Stimulated activated naive CD8-positive, alpha-beta T cell treated with anti-CD3 and anti-CD28 coated beads, Interleukin-15, Interleukin-2, amounts not matched to agents 100 ng/mL and 50 ng/mL, for 24 hours (primary cell): Measurements from ENCODE around the gene SMYD4.
A peak's percentile ranks its signal among the peaks of the same experiment; 100 is the strongest.
"Not testable (repeated sequence)": the region's sequence is repeated elsewhere in the genome, so short reads cannot be mapped to it uniquely, and the experiment has no call there.

Experiments
- H3K27ac Mint-ChIP-seq: one replicate; pipeline ENCODE4 v1.8.0; 2021; ENCODE audit warnings: mild to moderate bottlenecking, mixed read lengths
- H3K27me3 Mint-ChIP-seq: one replicate; pipeline ENCODE4 v1.8.0; 2021; ENCODE audit warnings: mixed read lengths
- H3K36me3 Mint-ChIP-seq: one replicate; pipeline ENCODE4 v1.8.0; 2021; ENCODE audit warnings: low read depth, mixed read lengths
- H3K4me1 Mint-ChIP-seq: one replicate; pipeline ENCODE4 v1.8.0; 2021; ENCODE audit warnings: low read depth, mixed read lengths
- H3K4me3 Mint-ChIP-seq: one replicate; pipeline ENCODE4 v1.8.0; 2021; ENCODE audit warnings: mild to moderate bottlenecking, mixed read lengths
- H3K9me3 Mint-ChIP-seq: one replicate; pipeline ENCODE4 v1.8.0; 2021; ENCODE audit warnings: mixed read lengths

Gene SMYD4

DNA sequence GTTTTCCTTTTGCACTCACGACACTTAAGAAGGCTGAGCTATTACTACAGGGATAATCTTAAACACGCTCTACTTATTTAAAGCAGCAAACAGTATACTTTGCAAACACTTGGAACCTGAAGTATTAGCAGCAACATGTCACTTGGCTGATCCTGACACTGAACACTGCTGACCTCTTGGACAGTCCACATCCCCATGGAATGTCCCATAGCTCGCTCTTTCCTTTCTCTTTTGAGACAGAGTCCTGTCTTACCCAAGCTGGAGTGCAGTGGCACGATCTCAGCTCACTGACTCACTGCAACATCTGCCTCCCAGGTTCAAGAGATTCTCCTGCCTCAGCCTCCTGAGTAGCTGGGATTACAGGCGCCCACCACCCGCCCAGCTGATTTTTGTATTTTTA is 26.4 kb downstream of the SMYD4 start:
- Mint-ChIP-seq H3K36me3 (peaks cover 42% of the 10 kb centered on the region), H3K9me3 (no peaks in the 10 kb centered on the region), H3K4me1 (no peaks in the 10 kb centered on the region), H3K27ac (no peak overlapping the region), H3K27me3 (no peaks in the 10 kb centered on the region), H3K4me3 (no peak overlapping the region)

DNA sequence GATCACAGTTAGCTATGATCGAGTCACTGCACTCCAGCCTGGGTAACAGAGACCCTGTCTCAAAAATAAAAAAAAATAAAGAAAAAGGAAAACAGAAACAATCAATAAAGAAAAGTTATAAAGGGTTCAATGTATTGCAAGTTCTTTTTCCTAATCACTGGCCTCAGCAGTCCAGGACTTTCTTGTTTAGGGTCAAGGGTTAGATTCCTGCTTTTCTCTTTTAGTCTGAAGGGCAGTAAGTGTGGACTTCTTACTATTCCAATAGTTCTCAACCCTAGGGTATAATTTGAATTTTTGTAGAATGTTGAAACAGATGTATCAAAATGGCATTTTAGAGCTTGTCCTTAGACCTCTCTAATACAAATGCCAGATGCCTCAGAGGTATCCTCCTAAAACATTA is 27.3 kb downstream of the SMYD4 start:
- no peaks in the 10 kb centered on the region for H3K27me3 Mint-ChIP-seq
- no peaks in the 10 kb centered on the region for H3K9me3 Mint-ChIP-seq
- peaks cover 35% of the 10 kb centered on the region for H3K36me3 Mint-ChIP-seq
- H3K4me3 Mint-ChIP-seq: no peak overlapping the region
- H3K4me1 Mint-ChIP-seq: no peaks in the 10 kb centered on the region
- H3K27ac Mint-ChIP-seq: no peak overlapping the region

DNA sequence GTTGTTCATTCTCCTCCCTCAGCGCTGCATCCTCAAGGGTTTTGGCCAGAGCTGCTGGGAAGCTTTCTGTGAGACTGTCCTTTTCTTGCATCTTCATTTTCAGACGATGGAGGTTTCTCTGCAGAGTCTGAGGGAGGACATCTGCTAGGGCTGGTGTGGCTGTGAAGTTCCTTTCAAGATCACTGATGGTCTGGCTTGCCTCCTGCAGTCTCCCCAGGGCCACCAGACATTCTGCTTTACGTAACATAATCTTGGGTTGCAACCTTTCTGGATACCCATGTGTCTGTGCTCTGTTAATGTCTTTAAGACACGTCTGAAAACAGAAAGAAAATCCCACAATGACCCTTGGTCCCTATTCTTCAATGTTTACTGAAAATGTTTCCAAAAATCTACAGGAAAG is 29.0 kb downstream of the SMYD4 start:
- Mint-ChIP-seq H3K4me1 (peaks cover 3% of the 10 kb centered on the region), H3K36me3 (peaks cover 37% of the 10 kb centered on the region), H3K27me3 (no peaks in the 10 kb centered on the region), H3K4me3 (no peak overlapping the region), H3K9me3 (no peaks in the 10 kb centered on the region), H3K27ac (no peak overlapping the region)

DNA sequence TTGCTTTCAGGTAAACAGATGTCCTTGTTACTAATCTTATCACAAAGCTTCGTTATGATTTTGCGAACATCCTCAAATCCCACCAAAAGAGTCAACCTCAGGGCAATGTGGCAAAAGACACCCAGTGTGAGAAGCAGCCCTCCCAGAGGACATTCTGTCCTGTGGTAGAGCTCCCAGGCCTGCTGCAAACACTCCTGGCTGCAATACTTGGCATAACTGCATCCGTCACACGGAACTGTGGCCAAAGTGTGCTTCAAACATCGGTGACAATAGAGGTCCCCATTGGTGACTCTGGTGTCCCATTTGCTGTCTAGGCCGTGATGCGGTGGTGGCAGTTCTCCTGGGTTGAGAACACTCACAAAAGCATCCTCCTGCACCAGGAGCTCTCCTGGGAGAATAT is 29.5 kb downstream of the SMYD4 start:
- Mint-ChIP-seq H3K27me3 (no peaks in the 10 kb centered on the region), H3K27ac (no peak overlapping the region), H3K9me3 (no peaks in the 10 kb centered on the region), H3K36me3 (peaks cover 36% of the 10 kb centered on the region), H3K4me1 (peaks cover 3% of the 10 kb centered on the region), H3K4me3 (no peak overlapping the region)

DNA sequence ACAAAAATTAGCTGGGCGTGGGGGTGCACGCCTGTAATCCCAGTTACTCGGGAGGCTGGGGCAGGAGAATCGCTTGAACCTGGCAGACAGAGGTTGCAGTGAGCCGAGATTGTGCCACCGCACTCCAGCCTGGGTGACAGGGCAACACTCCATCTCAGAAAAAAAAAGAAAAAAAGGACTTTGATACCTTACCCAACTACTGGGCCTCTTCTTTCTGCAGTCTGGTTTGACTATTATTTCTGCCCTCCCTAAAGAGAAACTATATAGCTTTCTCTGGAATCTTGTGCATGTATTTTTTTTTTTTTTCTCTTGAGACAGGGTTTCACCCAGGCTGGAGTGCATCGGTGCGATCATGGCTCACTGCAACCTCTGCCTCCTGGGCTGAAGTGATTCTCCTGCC is 31.9 kb downstream of the SMYD4 start:
- H3K27ac Mint-ChIP-seq, H3K9me3 Mint-ChIP-seq, H3K4me3 Mint-ChIP-seq, H3K4me1 Mint-ChIP-seq, H3K27me3 Mint-ChIP-seq: not testable (repeated sequence)
- peaks cover 34% of the 10 kb centered on the region for H3K36me3 Mint-ChIP-seq

DNA sequence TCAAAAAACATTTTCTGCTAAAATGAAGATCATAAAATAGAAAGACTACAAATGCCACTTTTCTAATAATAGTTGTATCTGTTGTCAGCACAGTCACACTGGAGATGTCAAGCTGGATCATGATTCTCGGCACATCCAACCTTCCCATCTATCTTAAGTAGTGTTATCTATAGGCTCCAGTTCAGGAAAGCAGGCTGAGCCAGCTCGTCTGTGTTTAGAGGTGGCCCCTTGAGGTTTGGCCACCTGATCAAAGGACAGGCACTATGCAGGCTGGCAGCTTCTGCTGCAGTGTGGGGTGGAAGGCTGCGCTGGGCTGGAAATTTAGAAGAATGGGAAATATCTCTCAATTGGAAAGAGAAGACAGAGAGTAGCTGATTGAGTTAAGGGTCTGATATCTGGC is 32.4 kb downstream of the SMYD4 start:
- Mint-ChIP-seq H3K27ac (peak overlapping the region; percentile 69), H3K27me3 (no peaks in the 10 kb centered on the region), H3K9me3 (no peaks in the 10 kb centered on the region), H3K4me3 (no peak overlapping the region), H3K4me1 (peaks cover 3% of the 10 kb centered on the region), H3K36me3 (peaks cover 34% of the 10 kb centered on the region)

DNA sequence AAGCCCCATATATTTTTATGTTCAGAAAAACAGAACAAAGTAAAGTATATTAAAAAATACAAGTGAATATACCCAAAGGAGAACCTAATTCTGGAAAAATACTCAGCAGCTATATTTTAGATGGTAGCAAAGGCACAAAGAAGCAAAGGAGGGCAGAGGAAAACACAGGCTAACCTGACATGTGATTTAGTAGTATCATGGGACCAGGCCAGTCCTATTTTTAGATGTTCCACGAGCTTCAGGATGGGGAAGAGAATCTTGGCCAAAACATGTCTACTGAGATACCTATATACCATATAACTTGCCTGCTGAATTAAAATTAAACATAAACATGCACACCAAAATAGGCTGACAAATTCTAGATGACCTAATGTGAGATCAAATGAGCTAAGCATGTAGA is 32.9 kb downstream of the SMYD4 start:
- peaks cover 3% of the 10 kb centered on the region for H3K4me1 Mint-ChIP-seq
- peaks cover 34% of the 10 kb centered on the region for H3K36me3 Mint-ChIP-seq
- no peaks in the 10 kb centered on the region for H3K27me3 Mint-ChIP-seq
- H3K4me3 Mint-ChIP-seq: no peak overlapping the region
- H3K9me3 Mint-ChIP-seq: no peaks in the 10 kb centered on the region
- H3K27ac Mint-ChIP-seq: peak overlapping the region; percentile 42

DNA sequence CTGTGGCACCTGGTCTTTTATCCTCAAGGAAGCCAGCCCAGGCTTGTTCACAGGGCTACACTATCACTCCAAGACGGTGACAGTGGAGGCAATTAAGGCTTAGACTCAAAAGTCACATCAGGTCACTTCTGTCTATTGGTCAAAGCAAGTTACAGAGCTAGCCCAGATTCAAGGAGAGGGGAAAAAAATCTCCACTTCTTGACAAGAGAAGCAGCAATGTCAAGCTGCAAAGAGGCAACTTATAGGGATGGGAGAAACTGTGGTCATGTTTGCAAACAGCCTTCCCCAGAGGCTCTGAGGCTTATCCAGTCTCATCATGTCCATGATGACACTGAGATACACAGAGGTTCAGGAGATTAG is 36.3 kb downstream of the SMYD4 start:
- Mint-ChIP-seq H3K9me3 (no peaks in the 10 kb centered on the region), H3K4me3 (no peak overlapping the region), H3K27ac (no peak overlapping the region), H3K36me3 (peaks cover 20% of the 10 kb centered on the region), H3K27me3 (no peaks in the 10 kb centered on the region), H3K4me1 (peaks cover 9% of the 10 kb centered on the region)

DNA sequence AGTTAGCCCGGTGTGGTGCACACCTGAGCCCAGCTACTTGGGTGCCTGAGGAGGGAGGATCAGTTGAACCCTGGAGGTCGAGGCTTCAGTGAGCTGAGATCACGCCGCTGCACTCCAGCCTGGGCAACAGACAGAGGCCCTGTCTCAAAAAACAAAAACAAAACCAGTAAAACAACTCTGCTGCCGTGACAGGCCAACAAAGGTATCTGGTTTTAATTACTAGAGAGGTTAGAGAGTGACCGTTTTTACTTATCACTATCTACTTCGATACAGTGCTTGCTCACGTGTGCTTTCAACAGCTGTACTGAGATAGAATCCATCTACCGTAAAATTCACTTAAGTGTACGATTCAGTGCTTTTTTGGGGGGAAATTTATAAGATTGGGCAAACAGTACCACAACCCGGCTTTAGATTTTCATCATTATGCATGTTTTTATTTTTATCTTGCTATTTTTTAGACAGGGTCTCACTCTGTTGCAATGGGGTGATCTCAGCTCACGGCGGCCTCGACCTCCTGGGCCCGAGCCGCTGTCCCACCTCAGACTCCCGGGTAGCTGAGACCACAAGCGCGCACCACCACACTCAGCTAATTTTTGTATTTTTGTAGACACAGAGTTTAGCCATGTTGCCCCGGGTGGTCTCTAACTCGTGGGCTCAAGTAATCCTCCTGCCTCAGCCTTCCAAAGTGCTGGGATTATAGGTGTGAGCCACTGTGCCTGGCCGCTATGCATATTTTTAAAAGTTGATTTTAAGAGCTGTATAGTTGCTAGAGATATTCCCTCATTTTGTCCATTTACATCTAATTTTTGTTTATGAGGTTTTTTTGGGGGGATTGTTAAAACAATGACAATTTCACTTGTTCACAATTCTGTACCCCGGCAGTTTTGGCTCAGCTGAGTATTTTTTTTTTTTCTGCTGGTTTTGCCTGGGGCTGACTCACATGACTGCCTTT is 36.9 kb downstream of the SMYD4 start:
- Mint-ChIP-seq H3K4me3 (no peak overlapping the region), H3K4me1 (peaks cover 9% of the 10 kb centered on the region), H3K36me3 (peaks cover 20% of the 10 kb centered on the region), H3K27me3 (no peaks in the 10 kb centered on the region), H3K9me3 (no peaks in the 10 kb centered on the region), H3K27ac (no peak overlapping the region)

DNA sequence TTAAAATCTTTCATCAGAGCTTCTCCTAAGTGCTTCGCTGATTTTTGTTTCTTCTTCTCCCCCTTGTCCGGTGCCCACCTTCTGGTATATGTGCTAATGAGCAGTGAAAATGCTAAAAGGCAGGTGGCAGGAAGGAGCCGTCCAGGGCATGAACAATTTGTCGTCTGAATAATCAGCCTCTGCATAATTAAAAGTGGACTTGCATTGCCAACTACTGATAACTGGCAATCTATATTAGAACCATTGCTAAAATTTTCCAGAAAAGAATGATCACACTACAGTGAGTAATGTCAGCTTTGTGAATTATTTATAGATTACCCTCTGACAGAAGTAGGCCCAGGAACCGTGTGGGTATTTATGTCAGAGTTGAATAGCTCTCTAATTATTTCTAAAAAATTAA is 39.8 kb downstream of the SMYD4 start:
- no peaks in the 10 kb centered on the region for H3K9me3 Mint-ChIP-seq
- no peak overlapping the region for H3K4me3 Mint-ChIP-seq
- H3K27me3 Mint-ChIP-seq: no peaks in the 10 kb centered on the region
- H3K36me3 Mint-ChIP-seq: peaks cover 26% of the 10 kb centered on the region
- peaks cover 5% of the 10 kb centered on the region for H3K4me1 Mint-ChIP-seq
- H3K27ac Mint-ChIP-seq: no peak overlapping the region

DNA sequence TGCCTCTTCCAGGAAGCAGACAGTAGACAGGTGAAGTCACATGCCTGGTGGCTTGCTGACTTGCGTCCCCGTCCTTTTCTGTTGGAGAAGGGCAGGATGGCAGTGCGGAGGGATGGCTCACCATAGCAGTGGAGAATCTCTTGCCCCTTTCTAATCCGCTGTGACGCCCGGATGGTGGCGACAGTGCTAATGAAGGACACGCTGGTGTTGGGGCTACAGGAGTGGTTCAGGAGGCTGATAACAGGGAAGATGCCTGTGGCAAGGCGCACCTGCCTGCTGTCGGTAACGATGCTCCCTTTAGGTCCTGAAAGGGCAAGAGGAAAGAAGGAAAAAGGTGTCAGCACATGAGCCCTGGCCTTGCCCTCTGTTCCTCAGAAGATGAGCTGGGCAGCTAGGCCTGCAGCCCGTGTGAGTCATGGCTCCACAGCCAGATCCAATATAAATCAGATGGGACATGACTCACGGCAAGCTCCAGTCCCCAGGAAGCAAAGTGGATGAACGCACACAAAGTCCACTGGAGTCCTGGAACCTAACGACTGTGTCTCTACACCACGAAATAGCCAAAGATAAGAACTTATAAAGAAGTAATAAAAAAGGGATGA is 42.3 kb downstream of the SMYD4 start:
- no peaks in the 10 kb centered on the region for H3K27me3 Mint-ChIP-seq
- peaks cover 15% of the 10 kb centered on the region for H3K4me1 Mint-ChIP-seq
- no peaks in the 10 kb centered on the region for H3K9me3 Mint-ChIP-seq
- no peak overlapping the region for H3K27ac Mint-ChIP-seq
- peaks cover 40% of the 10 kb centered on the region for H3K36me3 Mint-ChIP-seq
- no peak overlapping the region for H3K4me3 Mint-ChIP-seq

DNA sequence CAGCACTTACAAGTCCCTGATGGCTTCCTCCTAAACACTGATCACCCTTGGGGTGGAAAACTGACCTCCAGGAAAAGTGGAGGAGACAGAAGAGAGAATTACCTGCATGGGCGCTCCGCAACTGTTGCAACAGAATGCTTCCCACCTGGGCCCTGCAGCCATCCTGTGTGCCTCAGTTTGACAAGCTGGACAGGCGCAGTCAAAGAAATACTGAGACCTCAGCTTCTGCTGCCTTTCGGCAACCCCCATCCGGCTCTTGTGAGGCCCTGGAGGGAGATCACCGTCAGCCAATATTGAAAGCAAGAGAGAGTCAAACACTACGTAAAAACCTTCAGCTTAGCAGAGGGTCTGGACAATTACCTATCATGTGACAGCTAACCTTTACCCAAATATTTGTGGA is 43.0 kb downstream of the SMYD4 start:
- Mint-ChIP-seq H3K9me3 (no peaks in the 10 kb centered on the region), H3K27me3 (no peaks in the 10 kb centered on the region), H3K4me3 (no peak overlapping the region), H3K27ac (no peak overlapping the region), H3K4me1 (peaks cover 15% of the 10 kb centered on the region), H3K36me3 (peaks cover 43% of the 10 kb centered on the region)

DNA sequence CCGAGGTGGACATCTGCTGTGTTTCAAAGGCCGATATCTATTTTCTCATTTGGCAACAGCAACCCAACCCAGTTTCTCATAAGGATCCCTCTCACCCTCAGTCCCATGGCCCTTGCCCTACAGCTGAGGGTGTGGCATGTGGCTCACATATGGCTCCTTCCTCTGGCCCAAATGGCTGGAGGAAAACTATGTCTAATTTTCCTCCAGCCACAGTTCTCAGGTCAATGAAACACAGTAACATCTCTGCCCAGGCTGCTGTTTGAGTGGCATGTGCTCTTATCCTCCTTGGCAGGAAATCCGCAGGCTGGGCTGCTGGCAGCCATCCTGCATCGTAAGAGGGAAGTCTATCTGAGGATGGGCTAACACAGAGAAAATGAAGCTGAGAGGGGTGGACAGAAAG is 43.8 kb downstream of the SMYD4 start:
- Mint-ChIP-seq H3K27ac (no peak overlapping the region), H3K27me3 (no peaks in the 10 kb centered on the region), H3K4me3 (no peak overlapping the region), H3K4me1 (peaks cover 9% of the 10 kb centered on the region), H3K36me3 (peaks cover 48% of the 10 kb centered on the region), H3K9me3 (no peaks in the 10 kb centered on the region)

DNA sequence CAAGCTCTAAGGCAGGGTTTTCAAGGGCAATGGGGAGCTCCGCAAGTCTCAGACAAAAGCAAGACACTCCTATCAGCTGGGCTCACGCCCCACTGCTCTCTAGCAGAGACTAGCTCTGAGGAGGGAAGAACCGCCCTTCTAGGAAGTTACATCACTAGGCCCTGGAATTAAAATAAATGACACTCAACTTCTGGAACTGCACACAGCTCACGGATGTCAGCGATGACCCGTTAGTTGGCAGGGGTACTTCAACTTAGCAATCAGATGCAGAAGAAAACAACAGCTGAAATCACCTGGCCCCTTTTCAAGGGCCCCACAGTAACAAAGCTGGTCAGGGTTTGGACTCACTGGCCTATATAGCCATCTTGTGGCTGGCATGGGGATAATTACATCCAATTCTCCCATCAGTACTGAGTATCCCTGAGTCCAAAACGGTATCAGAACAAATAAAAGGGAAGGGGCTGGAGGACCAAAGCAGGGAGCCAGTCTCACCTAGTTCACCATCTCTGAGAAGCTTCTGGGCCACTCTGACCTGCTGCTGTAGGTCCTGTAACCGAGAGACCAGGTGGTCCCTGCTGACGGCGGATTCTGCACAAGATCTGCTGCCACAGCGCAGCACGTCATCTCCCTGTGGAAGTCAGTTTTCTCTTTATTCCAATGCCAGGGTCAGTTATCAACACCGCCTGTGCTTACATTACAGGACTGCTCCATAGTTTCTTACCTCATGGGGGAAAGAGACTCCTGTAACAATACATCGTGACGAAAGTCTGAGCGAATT is 45.7 kb downstream of the SMYD4 start:
- Mint-ChIP-seq H3K36me3 (peaks cover 61% of the 10 kb centered on the region), H3K4me3 (no peak overlapping the region), H3K4me1 (peaks cover 9% of the 10 kb centered on the region), H3K9me3 (no peaks in the 10 kb centered on the region), H3K27ac (no peak overlapping the region), H3K27me3 (no peaks in the 10 kb centered on the region)

DNA sequence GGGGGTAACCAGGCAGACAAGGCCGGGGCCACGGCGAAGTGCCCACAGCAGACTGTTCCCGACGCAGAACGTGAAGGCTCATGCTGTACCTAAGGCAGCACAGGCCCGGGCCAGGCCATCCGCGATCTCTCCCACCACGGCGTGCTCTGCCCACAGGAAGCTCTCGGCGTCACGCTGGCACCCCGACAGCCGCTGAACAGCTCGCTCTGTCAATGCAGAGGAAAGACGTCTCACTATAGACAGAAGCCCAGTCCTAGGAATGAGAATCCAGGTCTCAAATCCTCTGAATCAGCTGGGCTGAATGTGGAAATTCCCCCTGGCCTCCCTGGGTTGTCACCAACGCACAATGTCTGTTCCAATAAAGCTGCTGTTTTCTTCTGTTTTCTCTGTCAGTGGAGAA is 46.4 kb downstream of the SMYD4 start:
- H3K27ac Mint-ChIP-seq: no peak overlapping the region
- H3K36me3 Mint-ChIP-seq: peaks cover 61% of the 10 kb centered on the region
- H3K9me3 Mint-ChIP-seq: no peaks in the 10 kb centered on the region
- no peaks in the 10 kb centered on the region for H3K27me3 Mint-ChIP-seq
- peaks cover 9% of the 10 kb centered on the region for H3K4me1 Mint-ChIP-seq
- H3K4me3 Mint-ChIP-seq: no peak overlapping the region
